Measurements from ENCODE around the gene LIMCH1.

DNA sequence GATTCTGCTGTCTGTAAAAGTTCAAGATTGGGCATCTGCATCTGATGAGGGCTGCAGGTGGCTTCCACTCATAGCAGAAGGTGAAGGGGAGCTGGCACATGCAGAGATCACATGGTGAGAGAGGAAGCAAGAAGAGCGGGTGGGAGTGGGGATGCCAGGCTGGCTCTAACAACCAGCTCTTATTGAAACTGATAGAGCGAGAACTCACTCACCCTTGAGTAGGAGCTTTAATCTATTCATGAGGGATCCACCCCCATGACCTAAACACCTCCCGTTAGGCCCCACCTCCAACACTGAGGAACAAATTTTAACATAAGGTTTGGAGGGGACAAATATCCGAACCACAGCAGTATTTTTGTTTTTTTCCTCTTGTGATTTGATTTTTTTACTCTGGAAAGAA lies 164.8 kb downstream of the LIMCH1 start:
- TF ChIP-seq CTCF (conservative IDR thresholded peaks at IDR 0.05; ENCODE audit: low read length) (no peak), EZH2phosphoT487 (IDR thresholded peaks at IDR 0.05; ENCODE audit: borderline replicate concordance) (no peak)

Measured in Loucy (cell line).